Uterus (tissue), 2 donors: ENCODE results near the gene ANXA3.

Experiments
- CTCF ChIP-seq, 4 experiments: fragments of 200-600 bp in 2 of 4; fragments of 450-650 bp in 2 of 4; sonication (generic) in 2 of 4; IDR thresholded peaks; one replicate each; pipeline ENCODE4 v1.5.1; 2016 to 2019; ENCODE audit warnings: antibody characterized with exemption in 4 of 4, mild to moderate bottlenecking in 2 of 4, moderate library complexity in 1 of 4
- POLR2A ChIP-seq, 2 donors: fragments of 450-650 bp; IDR thresholded peaks; one replicate each; pipeline ENCODE4 v1.6.1; 2016; ENCODE audit warnings: antibody characterized with exemption in 2 of 2, mild to moderate bottlenecking in 1 of 2, moderate library complexity in 1 of 2

DNA sequence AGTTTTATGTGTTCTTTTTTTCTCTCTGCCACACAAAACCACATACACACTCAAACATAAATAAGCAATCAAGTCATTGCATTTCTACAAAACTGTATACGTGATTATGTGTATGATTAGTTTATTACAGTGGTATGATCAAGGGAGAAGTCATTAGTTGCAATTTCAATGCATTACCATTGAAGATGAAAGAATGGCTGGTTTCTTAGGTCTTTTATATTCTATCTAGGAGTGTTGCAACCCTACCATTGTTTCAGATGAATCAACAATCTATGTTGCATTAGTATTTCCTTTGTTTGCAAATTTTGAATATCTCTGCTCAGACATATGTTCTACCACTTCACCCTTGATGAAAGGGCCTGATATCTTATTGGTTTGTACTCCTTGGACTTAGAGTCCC lies 6.8 kb downstream of the ANXA3 start:
- TF ChIP-seq CTCF (IDR thresholded peaks at IDR 0.05): no peak
- no peak for TF ChIP-seq POLR2A (IDR thresholded peaks at IDR 0.05)
